Stimulated activated CD8-positive, alpha-beta memory T cell treated with anti-CD3 and anti-CD28 coated beads, Interleukin-7, amount 100 ng/mL, for 4 hours (primary cell): ENCODE results near the gene ITM2B.
"Not testable (repeated sequence)": the region's sequence is repeated elsewhere in the genome, so short reads cannot be mapped to it uniquely, and the experiment has no call there.

Experiments
- DNase-seq, 2 donors: peaks; one replicate each; pipeline ENCODE4 v3.0.0-alpha.2; 2020; ENCODE audit warnings: low read depth in 2 of 2

Gene ITM2B

GRCh38 chr13:48224701-48225100, 8.3 kb upstream of the ITM2B start:
- no peak for DNase-seq

- no peak for DNase-seq
These were observed 2.5 kb upstream of the ITM2B start for GRCh38 chr13:48230541-48230940.

GRCh38 chr13:48231080-48231479, 1.9 kb upstream of the ITM2B start:
- no peak for DNase-seq

- DNase-seq, result no peak
These were observed 1.1 kb upstream of the ITM2B start for GRCh38 chr13:48231933-48232332.

- DNase-seq, result no peak
These were observed 473 bp upstream of the ITM2B start for GRCh38 chr13:48232420-48233045.

GRCh38 chr13:48233889-48234488, 983 bp downstream of the ITM2B start:
- no peak for DNase-seq

- no peak for DNase-seq
These were observed 1.7 kb downstream of the ITM2B start for GRCh38 chr13:48234566-48235340.

- DNase-seq, result no peak
These were observed 2.5 kb downstream of the ITM2B start for GRCh38 chr13:48235341-48236135.

GRCh38 chr13:48236528-48237353, 3.7 kb downstream of the ITM2B start:
- no peak for DNase-seq

GRCh38 chr13:48239369-48239768, 6.4 kb downstream of the ITM2B start:
- not testable (repeated sequence) for DNase-seq

GRCh38 chr13:48241651-48242050, 8.6 kb downstream of the ITM2B start:
- DNase-seq, result no peak

GRCh38 chr13:48242677-48243076, 9.7 kb downstream of the ITM2B start:
- DNase-seq, result no peak

GRCh38 chr13:48244159-48244558, 11.2 kb downstream of the ITM2B start:
- no peak for DNase-seq

GRCh38 chr13:48246102-48246501, 13.1 kb downstream of the ITM2B start:
- DNase-seq, result no peak

GRCh38 chr13:48249018-48249417, 16.0 kb downstream of the ITM2B start:
- DNase-seq, result no peak

- DNase-seq, result no peak
These were observed 18.6 kb downstream of the ITM2B start for GRCh38 chr13:48251611-48252081.

GRCh38 chr13:48252176-48252575, 19.2 kb downstream of the ITM2B start:
- no peak for DNase-seq

- no peak for DNase-seq
These were observed 20.8 kb downstream of the ITM2B start for GRCh38 chr13:48253849-48254248.

GRCh38 chr13:48255090-48255489, 22.1 kb downstream of the ITM2B start:
- no peak for DNase-seq

GRCh38 chr13:48255954-48256353, 22.9 kb downstream of the ITM2B start:
- no peak for DNase-seq

GRCh38 chr13:48258002-48258401, 25.0 kb downstream of the ITM2B start:
- no peak for DNase-seq
